Measurements from ENCODE around the gene HDGFL1.
A peak's percentile ranks its signal among the peaks of the same experiment; 100 is the strongest.

Gene HDGFL1

DNA sequence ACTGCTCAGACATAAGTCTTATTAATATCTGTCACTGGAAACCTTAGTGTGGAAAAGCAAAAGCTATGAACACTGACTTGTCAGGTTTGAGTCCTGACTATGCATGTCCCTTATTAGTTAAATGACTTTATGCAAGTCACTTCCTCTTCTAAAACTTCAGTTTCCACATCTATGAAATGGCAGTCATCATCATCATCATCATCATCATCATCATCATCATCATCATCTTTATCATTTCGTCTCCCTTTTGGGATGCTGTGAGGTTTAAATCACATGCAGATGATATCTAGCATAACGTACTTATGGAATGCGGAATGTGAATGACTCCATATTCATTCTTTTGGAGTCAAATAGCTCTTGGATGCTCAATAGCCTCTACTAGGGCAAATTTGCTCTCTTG, 24.5 kb downstream of the HDGFL1 start:
- no peak for DNase-seq

DNA sequence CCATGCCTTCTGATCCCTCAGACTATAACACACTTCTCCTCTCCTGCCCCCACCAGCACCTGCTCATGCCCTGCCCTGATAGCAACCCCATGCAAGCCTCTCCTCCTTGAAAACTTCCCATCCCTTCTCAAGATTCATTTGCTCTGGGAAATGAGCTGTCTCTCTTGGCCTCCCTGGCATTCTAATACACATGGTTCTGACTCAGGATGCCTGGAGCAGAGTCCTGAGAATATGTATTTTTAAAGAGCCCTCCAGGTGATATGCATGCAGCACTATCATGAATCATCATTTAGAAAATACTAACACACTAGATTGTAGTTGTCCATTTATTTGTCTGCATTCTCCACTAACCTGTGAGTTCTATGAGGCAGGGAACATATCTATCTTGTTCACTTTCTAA, 26.6 kb downstream of the HDGFL1 start:
- DNase-seq, result no peak

DNA sequence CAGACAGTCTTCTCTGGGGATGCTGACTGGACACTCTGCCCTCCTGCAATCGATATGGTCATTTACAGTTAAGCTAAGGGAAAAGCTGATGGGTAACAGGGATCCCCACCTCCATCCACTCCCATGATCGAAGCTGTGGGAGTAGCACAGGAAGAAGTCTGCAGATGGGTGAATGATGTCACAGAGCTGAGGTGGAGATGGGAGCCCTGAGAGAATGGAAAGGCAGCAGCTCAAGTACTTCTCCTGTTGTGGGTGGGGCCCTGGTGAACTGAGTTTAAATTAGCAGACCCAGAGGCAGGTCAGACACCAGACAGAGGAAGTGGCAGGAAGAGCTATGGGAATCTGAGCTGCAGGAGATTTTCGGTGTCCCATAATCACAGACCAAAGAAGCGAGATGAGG, 29.0 kb downstream of the HDGFL1 start:
- peak; percentile 74 for DNase-seq

DNA sequence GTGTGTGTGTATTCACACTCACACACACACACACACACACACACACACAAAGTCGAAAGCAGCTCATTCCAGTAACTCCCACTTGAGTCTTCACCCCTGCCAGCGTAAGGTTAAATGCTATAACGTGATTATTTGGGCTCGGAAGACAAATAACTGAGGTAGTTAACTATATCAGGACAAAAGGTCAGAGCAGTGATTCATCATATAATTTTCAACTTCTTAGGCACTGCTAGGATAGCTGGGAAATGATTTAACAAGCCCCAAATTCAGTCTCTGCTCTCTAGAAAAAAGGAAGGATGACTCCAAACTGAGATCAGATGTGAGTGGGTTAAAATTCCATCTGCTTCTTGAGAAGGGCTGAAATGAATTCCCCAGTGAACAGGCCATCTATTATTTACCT, 30.7 kb downstream of the HDGFL1 start:
- DNase-seq, result no peak

DNA sequence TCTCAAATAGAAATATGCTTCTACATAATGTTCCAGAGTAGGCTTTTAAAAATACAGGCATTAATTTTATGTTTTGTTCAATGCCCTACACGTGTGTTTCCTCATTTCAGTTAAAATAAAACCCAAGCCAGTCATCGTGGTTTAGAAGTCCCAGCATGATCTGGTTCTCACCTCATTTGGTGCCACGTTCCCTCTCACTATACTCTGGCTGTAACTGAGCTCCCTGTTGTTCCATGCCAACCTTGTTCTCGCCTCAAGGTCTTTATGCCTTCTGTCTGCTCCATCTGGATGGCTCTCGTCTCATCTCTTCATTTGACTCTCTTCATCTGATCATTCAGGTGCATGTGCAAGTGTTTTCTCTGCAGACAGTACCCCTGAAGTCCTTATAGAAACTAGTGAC, 32.6 kb downstream of the HDGFL1 start:
- DNase-seq, result no peak

DNA sequence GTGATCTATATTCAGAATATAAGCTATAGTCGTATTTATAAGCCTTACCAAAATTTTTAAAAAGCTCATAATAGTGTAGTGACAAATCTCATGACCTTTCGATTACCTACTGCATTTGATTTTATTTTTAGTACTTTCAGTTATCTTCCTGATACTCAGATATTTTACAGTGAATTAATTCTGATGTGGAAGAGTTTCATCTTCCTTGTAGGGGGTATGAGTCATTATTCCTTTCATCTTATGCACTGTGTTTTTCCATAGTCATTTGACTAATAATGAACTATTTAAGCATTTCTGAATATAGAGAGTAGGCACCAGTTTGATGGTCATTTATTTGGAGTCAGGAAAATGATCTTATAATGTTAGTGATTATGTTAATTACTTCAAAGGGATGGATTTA, 36.4 kb downstream of the HDGFL1 start:
- DNase-seq, result no peak

DNA sequence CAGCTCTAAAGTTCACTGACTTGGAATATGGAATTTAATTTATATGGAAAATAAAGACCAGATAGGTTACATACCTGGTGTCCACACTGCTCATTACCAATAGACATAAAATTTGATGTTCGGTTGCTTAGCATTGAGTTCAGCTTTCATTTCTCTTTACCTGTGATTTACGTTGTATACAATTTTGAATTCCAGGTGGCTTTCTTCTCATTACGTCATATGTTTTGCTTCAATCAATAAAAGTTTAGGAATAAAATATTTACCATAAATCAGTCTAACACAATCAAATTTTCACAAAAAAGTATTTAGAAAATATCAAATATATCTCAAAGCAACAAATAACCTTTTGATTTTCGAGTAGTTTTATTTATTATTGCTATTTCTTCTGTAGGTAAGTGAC, 40.8 kb downstream of the HDGFL1 start:
- DNase-seq, result no peak

DNA sequence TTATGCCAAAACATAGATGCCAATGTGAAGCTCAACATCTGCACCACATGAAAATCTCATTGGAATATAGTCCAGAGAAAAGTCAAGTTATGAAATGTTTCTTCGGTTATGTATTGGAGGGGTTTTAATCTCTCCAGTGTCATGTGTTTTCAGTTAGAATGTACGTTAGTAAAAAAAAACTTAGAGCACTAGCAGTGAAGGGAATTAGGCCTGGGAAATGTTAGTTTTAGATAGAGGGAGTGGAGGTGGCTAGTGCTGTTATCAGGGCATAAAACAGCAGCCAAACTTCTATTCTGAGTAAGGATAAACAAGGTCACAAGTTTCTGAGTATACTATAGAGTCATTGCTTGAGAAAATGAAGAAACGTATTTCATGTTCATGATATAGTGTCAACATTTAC, 42.9 kb downstream of the HDGFL1 start:
- no peak for DNase-seq

DNA sequence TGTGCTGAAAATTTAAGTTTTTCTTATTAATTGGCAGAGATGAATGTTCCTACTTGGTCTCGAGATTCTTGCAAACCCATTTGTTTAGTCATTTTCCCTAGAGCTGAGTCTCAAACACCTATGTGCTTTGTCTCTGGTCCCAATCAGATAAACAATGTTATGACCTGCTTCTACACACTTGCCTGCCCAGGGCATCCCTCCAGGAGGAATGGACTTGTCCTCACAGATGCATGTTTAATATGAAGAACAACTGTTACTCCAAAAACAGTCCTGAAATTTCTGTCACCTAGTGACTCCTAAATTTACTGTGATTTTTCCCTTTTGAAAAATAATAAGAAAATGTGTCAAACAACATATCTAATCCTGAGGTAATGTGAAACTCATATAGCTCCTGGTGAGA, 43.7 kb downstream of the HDGFL1 start:
- no peak for DNase-seq

DNA sequence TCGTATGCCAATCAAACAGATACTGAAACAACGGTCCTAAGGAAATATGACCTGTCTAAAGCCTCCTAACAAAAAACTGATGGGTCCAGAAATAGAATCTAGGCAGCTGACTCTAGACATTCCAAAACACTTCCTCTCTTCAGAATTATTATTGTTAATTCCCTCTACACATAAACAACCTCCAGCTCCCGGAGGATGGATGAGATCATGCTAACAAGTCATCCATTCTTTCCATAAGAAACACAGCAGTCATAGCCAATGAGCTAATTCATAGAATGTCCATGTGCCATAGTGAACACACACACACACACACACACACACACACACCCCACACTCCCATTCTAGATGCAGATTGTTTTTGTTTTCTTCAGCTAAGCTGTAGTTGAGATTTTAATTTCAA, 44.3 kb downstream of the HDGFL1 start:
- no peak for DNase-seq

DNA sequence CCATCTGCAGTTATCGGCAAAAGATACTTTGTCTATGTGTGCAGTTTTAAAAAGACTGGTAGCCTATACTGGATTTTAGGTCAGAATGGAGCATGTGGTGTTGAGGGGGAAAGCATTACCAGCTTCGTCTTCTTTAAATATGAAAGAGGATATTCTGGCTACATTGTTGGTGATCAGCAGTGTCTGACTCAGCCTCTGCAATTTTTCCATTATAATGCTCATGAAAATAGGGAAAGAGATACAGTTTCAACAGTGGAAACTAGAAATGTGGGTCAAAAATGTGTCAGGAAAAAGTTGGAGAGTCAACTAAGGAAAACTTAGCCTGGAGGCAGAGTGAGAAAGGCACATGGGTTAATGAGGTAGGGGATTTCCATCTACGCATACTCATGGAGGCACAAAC, 45.2 kb downstream of the HDGFL1 start:
- no peak for DNase-seq

DNA sequence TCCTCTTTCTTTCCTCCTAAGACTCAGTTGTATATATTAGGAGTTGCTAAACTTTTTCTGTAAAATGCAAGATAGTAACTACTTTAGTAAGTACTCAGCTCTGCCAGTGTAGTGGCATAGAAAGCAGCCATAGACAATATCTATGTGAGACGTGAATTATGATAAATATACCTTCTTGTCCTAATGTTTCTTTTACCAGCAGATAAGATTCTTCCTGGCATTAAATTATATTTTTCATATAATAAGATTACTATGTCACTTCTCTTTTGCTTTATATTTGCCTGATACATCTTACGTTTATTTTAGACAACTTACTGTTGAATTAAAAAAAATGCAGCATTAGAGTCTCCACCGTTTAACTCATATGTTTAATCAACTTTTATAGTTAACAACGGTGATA, 51.7 kb downstream of the HDGFL1 start:
- no peak for DNase-seq
